Stimulated activated memory B cell treated with anti-CD40 and anti-IgM and Interleukin-4, amounts not matched to agents 10 μg/mL and 1 μg/mL and 100 μg/mL, for 72 hours (primary cell): ENCODE results near the gene QRFP.

Experiments used
- ATAC-seq: fragments of 150-1000 bp; cut with Tn5 transposase; 2 replicates; pipeline ENCODE4 v1.10.0; 2021
- H3K27ac Mint-ChIP-seq: one replicate; pipeline ENCODE4 v1.8.0; 2022; ENCODE audit warnings: mild to moderate bottlenecking, mixed read lengths
- H3K27me3 Mint-ChIP-seq: one replicate; pipeline ENCODE4 v1.8.0; 2022; ENCODE audit warnings: mixed read lengths
- H3K36me3 Mint-ChIP-seq: one replicate; pipeline ENCODE4 v1.8.0; 2022; ENCODE audit warnings: mixed read lengths
- H3K4me1 Mint-ChIP-seq: one replicate; pipeline ENCODE4 v1.8.0; 2022; ENCODE audit warnings: mixed read lengths
- H3K4me3 Mint-ChIP-seq: one replicate; pipeline ENCODE4 v1.8.0; 2022; ENCODE audit warnings: mild to moderate bottlenecking, moderate library complexity, mixed read lengths
- H3K9me3 Mint-ChIP-seq: one replicate; pipeline ENCODE4 v1.8.0; 2022; ENCODE audit warnings: mixed read lengths

Gene QRFP

DNA sequence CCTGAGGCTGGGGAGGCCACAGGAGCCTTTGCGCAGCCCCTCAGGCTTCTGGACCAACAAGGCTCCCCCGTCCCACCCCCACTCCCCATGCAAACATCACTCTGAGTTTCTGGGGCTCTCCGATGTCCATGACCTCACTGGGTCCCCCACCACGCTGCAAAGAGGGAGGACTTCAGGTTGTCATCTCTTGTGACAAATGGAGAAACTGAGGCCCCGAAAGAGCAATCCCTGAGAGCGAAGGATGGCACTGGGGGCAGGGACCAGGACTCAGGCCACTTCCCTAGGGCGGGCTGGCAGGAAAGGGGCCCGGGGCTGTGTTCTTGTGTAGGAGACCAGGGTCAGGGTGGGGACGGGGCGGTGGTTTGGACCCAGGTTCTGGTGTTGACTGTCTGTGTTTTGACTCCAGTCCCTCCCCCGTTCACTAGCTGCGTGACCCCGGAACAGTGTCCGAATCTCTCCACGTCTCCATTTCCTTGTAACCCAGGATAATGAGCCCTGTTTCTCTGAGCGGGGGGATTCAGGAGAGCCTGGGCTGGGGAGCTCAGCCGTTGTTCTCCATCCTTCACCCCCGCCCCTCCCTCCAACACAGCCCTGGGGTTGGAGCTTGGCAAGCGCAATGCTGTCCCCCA lies 28.6 kb upstream of the QRFP start:
- Mint-ChIP-seq H3K4me1 (peaks cover 20% of the 10 kb centered on the region), H3K36me3 (no peaks in the 10 kb centered on the region), H3K27ac (no peak overlapping the region), H3K27me3 (peaks cover 66% of the 10 kb centered on the region), H3K4me3 (no peak overlapping the region), H3K9me3 (no peaks in the 10 kb centered on the region)
- ATAC-seq: no peak

DNA sequence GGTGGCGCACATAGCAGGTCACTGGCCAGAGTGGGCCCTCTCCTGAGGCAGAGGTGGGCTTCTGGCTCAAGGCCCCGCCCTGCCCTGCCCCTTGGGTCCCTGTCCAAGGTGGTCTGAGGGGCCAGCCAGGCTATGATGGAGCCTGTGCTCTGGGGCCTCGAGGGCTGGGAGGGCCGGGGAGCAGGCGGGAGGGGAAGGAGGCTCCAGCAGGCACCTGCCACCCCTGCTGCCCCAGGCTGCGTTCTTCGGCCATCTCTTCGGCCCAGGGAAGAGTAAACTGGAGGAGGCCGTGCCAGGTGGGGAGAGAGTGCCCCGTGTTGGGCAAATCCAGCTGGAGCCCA lies 27.8 kb upstream of the QRFP start:
- Mint-ChIP-seq H3K27ac (no peak overlapping the region), H3K4me1 (peaks cover 20% of the 10 kb centered on the region), H3K36me3 (no peaks in the 10 kb centered on the region), H3K9me3 (no peaks in the 10 kb centered on the region), H3K27me3 (peaks cover 63% of the 10 kb centered on the region), H3K4me3 (no peak overlapping the region)
- no peak for ATAC-seq

DNA sequence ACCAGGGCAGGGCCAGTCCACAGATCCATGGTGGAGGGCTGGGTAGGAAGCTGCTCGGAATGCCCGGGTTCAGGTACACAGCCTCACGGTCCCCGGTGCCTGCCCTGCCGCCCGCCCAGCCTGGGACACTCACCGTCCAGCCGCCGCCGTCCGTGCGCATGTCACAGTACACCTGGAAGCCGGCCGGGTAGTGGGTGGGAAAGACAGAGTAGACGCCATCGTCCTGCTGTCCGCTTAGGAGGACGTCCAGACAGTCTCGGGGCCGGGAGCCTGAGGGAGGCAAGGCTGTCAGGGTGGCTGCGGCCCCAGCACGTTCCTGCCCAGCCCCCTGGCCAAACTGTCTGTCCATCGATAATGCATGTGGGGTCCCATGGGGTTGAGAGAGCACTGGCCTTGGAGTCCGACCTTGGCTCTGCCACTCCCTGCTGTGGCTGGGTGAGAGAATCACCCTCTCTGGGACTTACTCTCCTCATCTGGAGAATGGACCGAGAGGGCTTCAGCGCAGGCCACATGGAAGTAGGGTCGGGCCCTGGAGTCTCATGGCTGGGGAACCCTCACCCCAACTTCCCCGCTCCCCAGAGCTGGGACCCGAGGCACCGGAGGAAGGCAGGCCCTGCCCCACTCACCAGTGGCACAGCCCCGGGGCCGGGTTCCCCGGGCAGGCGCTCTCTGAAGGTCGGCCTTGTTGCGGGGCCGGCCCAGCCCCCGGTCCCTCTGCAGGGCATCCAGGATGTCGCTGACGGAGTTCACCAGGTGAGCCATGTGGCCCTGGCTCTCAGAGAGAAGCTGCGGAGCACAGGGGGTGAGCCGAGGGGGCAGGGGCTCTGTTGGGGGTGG lies 27.2 kb upstream of the QRFP start:
- Mint-ChIP-seq H3K4me1 (peaks cover 20% of the 10 kb centered on the region), H3K36me3 (no peaks in the 10 kb centered on the region), H3K27ac (no peak overlapping the region), H3K27me3 (peaks cover 69% of the 10 kb centered on the region), H3K9me3 (no peaks in the 10 kb centered on the region), H3K4me3 (no peak overlapping the region)
- no peak for ATAC-seq

DNA sequence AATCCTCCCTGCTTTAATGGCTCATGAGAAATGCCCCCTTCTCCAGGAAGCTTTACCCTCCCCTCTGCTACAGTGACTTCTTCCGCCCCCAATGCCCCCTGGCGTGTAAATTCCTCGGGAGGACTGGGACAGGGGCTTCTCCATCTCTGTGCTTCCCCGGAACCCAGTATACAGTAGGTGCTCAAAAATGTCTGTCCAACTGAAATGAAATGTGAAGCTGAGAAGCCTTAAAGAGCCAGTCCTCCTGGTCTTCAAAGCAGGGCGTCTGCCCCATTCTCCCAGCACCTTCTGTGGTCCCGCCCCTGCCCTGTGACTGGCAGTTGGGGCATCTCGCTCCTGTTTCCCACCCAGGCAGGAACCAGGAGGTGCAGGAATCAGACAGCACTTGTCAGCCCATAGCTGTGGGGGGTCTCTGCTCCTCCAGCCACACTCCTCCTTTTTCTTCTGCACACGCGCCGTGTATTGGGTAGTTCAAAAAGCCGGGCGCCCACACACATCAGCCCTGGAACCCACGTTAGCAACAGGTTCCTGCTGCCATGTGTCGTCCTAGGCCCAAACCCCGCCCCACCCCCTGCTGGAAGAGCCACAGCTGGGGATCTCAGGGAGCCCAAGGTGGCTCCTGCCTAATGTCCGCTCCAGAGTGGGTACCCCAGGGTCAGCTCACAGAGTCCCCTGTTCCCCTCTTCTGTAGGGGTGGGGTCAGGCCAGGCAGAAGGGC lies 26.4 kb upstream of the QRFP start:
- H3K27ac Mint-ChIP-seq: no peak overlapping the region
- no peaks in the 10 kb centered on the region for H3K36me3 Mint-ChIP-seq
- H3K27me3 Mint-ChIP-seq: peaks cover 70% of the 10 kb centered on the region
- no peak overlapping the region for H3K4me3 Mint-ChIP-seq
- H3K9me3 Mint-ChIP-seq: no peaks in the 10 kb centered on the region
- H3K4me1 Mint-ChIP-seq: peaks cover 17% of the 10 kb centered on the region
- no peak for ATAC-seq

DNA sequence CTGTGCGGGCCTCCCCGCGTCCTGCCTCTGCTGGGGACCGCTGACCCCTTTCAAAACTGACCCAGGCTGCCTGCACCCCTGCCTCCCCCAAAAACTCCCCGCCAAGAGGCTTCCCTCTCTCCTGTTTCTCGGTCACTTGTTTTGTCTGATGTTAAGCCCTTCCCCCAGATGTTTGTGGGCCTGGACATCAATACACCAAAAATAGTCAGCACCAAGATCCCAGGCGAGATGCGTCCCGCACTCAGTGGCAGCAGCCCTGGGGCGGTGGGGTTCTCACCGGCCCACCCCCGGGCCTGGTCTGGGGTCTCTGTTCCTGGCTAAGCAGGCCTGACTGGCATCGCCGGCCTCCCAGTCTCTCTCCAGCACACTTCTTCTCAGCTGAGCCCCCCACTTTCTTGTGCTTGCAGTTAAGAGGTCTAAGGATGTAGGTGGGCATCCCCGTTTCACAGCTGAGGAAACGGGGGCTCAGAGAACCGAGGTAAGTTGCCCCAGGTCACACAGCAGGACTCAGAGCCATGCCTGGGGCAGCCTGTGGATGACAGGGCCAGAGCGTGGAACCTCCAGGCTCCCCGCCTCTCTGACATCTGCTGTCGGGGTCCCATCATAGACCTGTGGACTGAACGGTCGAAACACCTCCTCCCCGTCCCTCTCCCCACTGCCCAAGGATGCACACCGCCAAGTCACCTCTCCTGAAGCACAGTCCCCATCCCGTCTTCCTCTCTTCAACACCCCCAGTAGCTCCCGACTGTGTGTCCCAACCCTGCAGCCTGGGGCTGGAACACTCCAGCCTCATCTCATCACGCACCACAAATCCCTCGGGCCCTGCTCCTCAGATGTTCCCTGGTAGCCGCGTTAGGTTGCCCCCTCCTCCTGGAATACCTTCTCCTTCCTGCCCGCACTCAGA lies 25.6 kb upstream of the QRFP start:
- H3K27ac Mint-ChIP-seq: no peak overlapping the region
- ATAC-seq: no peak
- H3K4me1 Mint-ChIP-seq: peaks cover 12% of the 10 kb centered on the region

DNA sequence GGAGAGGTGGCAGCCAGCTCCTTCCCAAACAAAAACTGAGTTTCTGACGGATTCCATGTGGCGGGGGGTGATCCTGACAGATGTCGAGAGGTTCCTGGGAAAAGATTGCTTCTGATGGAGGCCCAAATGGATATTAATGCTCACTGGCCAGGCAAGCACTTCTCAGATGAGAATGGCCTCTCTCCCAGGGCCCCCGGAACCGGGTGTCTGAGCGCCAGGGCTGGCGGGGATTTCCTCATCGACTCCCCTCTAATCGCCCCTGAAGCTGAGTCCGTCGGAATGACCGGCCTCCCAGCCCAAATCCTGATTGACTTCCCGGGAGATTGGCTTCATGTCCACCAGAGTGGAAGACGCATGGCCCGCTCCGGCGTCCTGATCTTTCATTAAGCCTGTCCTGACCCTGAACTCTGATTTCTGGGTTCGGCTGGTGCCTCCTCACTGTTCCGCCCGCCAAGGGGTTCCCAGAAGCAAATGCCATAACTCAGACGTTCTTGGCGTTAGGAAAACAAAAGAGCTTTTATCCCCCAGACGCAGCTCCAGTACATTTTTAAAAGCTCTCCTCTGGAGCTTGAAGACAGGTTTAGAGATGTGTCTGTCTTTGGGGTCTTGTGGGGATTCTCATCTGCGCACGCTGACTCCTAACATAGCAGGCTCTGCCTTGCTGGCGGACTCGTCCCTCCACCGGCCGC lies 24.8 kb upstream of the QRFP start:
- Mint-ChIP-seq H3K27ac (no peak overlapping the region), H3K27me3 (peaks cover 82% of the 10 kb centered on the region), H3K9me3 (no peaks in the 10 kb centered on the region), H3K4me1 (peaks cover 11% of the 10 kb centered on the region), H3K36me3 (no peaks in the 10 kb centered on the region), H3K4me3 (no peak overlapping the region)
- ATAC-seq: no peak

More for the DNA sequence above, 25.6 kb upstream of the QRFP start:
- H3K36me3 Mint-ChIP-seq: no peaks in the 10 kb centered on the region
- H3K27me3 Mint-ChIP-seq: peaks cover 74% of the 10 kb centered on the region
- H3K9me3 Mint-ChIP-seq: no peaks in the 10 kb centered on the region
- no peak overlapping the region for H3K4me3 Mint-ChIP-seq

- Mint-ChIP-seq H3K9me3 (no peaks in the 10 kb centered on the region), H3K4me3 (no peak overlapping the region), H3K27me3 (peaks cover 86% of the 10 kb centered on the region), H3K27ac (no peak overlapping the region), H3K36me3 (no peaks in the 10 kb centered on the region), H3K4me1 (peaks cover 5% of the 10 kb centered on the region)
- ATAC-seq: no peak
Observed at GRCh38 chr9:130920762-130921299, 24.2 kb upstream of the QRFP start.

- no peak for ATAC-seq
- Mint-ChIP-seq H3K27ac (no peak overlapping the region), H3K36me3 (no peaks in the 10 kb centered on the region), H3K4me3 (no peak overlapping the region), H3K4me1 (no peaks in the 10 kb centered on the region), H3K27me3 (peaks cover 86% of the 10 kb centered on the region), H3K9me3 (no peaks in the 10 kb centered on the region)
Observed at GRCh38 chr9:130920233-130920632, 23.6 kb upstream of the QRFP start.

DNA sequence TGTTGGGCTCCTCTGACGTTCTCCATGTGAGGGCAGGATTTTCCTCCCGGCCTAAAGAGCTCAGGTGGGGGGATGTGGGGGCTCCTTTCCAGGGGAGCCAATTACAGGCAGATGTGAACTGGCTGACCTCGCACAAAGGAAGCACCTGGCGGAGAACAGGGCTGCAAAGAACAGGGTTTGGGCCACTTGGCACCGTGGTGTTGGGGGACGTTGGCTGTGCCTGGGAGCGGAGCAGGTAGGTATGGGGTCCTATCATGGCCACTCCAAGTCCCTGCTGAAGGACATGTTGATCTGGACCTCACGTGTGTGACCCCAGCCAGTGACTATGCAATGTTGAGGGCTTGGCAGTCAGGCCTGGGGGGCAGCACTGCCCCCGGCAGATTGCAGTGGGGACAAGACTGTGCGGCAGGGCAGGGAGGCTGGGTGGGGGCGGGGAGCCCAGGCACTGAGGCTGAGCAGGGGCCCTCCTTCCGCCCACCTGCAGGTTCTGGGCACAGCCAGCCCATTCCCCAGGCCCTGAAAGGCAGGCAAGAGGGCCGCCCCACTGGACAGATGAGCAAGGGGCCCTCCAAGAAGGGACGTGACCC lies 23.0 kb upstream of the QRFP start:
- no peak for ATAC-seq
- Mint-ChIP-seq H3K27me3 (peaks cover 84% of the 10 kb centered on the region), H3K4me3 (no peak overlapping the region), H3K9me3 (no peaks in the 10 kb centered on the region), H3K36me3 (no peaks in the 10 kb centered on the region), H3K27ac (no peak overlapping the region), H3K4me1 (no peaks in the 10 kb centered on the region)

GRCh38 chr9:130918826-130919558 lies 22.4 kb upstream of the QRFP start:
- Mint-ChIP-seq H3K27ac (no peak overlapping the region), H3K27me3 (peaks cover 85% of the 10 kb centered on the region), H3K4me1 (no peaks in the 10 kb centered on the region), H3K4me3 (no peak overlapping the region), H3K9me3 (no peaks in the 10 kb centered on the region), H3K36me3 (no peaks in the 10 kb centered on the region)
- ATAC-seq: no peak

GRCh38 chr9:130918101-130918825 lies 21.7 kb upstream of the QRFP start:
- Mint-ChIP-seq H3K27ac (no peak overlapping the region), H3K36me3 (no peaks in the 10 kb centered on the region)

DNA sequence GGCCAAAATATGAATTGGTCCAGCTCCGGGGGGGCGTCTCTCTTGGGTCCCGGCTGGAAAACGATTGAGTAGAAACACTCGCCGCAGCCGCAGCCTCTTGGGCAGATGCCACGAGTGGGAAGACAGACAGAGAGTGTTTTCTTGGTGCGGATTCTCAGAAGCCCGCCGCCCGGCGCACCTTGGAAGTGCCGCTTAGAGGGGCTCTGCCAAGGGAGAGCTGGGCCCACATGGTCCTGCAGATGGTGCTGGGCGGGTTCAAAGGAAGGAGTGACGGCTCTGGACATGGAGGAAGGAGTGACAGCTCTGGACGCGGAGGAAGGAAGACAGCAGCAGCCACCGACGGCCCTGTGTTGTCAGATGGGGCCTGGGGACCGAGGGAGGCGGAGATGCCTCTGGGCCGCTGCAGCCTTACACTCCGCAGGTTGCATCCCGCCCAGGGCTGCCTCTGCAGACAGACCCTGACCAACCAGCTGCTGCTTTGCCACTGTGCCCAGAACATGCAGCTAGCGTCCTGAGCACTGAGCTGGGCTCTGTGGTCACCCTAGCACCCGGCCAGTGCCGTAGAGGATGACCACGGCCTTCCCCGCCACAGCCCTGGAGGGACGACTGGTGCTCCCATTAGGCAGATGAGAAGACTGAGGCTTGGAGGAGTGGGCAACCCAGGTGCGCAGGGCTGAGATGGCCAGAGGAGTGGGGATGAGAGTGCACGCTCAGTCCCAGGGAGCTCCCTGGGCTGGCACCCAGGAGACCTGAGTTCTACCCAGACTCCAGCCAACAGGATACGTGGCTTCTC lies 20.8 kb upstream of the QRFP start:
- Mint-ChIP-seq H3K36me3 (no peaks in the 10 kb centered on the region), H3K9me3 (no peaks in the 10 kb centered on the region), H3K27me3 (peaks cover 80% of the 10 kb centered on the region), H3K4me3 (no peak overlapping the region), H3K27ac (no peak overlapping the region), H3K4me1 (no peaks in the 10 kb centered on the region)
- ATAC-seq: no peak

More at GRCh38 chr9:130918101-130918825, 21.7 kb upstream of the QRFP start:
- no peaks in the 10 kb centered on the region for H3K4me1 Mint-ChIP-seq
- H3K9me3 Mint-ChIP-seq: no peaks in the 10 kb centered on the region
- ATAC-seq: no peak
- H3K27me3 Mint-ChIP-seq: peaks cover 84% of the 10 kb centered on the region
- no peak overlapping the region for H3K4me3 Mint-ChIP-seq
